ENCODE measurements around the gene IPO7.

The IPO7 gene

DNA sequence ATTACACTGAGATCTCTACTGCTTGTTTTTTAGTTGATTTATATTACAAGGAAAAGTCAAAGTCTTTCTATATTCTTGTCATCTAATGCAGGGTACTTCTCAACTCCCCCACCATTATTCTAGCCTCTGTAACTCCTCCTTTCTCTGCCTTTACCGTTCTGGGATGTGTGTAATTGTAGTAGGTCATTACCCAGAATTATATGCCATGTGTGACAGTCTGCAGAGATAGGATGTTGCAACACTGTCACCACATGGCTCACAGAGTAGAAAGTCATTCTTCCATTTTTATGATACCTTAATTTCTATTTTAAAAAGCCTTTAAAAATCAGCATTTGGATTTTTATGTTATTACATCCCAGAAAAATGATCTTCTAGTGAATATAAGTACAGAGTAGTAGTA, 109.0 kb downstream of the IPO7 start:
- Histone ChIP-seq H4K20me1 (ENCODE audit: insufficient read depth) (no peaks in the 10 kb centered on the region), H3K4me2 (no peak overlapping the region), H3K4me1 (ENCODE audit: low read depth, poor library complexity, severe bottlenecking) (no peaks in the 10 kb centered on the region), H3K79me2 (ENCODE audit: insufficient read depth, low read depth) (no peaks in the 10 kb centered on the region), H3K27ac (no peak overlapping the region), H3K9ac (no peak overlapping the region), H3K27me3 (ENCODE audit: insufficient read depth, low read depth) (no peaks in the 10 kb centered on the region), H2AFZ (ENCODE audit: low read depth) (no peak overlapping the region), H3K4me3 (IDR thresholded peaks at IDR 0.05; ENCODE audit: insufficient read depth, low read depth, low read length) (no peak overlapping the region), H3K36me3 (ENCODE audit: insufficient read depth) (no peaks in the 10 kb centered on the region)
- no peak for TF ChIP-seq CTCF (conservative IDR thresholded peaks at IDR 0.05; ENCODE audit: low read depth, low read length)

- Histone ChIP-seq H3K79me2 (ENCODE audit: insufficient read depth, low read depth) (no peaks in the 10 kb centered on the region), H3K4me2 (no peak overlapping the region), H3K9ac (no peak overlapping the region), H3K4me1 (ENCODE audit: low read depth, poor library complexity, severe bottlenecking) (no peaks in the 10 kb centered on the region), H2AFZ (ENCODE audit: low read depth) (no peak overlapping the region), H3K27ac (no peak overlapping the region), H4K20me1 (ENCODE audit: insufficient read depth) (no peaks in the 10 kb centered on the region), H3K36me3 (ENCODE audit: insufficient read depth) (no peaks in the 10 kb centered on the region), H3K27me3 (ENCODE audit: insufficient read depth, low read depth) (no peaks in the 10 kb centered on the region), H3K4me3 (IDR thresholded peaks at IDR 0.05; ENCODE audit: insufficient read depth, low read depth, low read length) (no peak overlapping the region)
- no peak for TF ChIP-seq CTCF (conservative IDR thresholded peaks at IDR 0.05; ENCODE audit: low read depth, low read length)
These were observed 109.9 kb downstream of the IPO7 start for GRCh38 chr11:9494316-9494715.

DNA sequence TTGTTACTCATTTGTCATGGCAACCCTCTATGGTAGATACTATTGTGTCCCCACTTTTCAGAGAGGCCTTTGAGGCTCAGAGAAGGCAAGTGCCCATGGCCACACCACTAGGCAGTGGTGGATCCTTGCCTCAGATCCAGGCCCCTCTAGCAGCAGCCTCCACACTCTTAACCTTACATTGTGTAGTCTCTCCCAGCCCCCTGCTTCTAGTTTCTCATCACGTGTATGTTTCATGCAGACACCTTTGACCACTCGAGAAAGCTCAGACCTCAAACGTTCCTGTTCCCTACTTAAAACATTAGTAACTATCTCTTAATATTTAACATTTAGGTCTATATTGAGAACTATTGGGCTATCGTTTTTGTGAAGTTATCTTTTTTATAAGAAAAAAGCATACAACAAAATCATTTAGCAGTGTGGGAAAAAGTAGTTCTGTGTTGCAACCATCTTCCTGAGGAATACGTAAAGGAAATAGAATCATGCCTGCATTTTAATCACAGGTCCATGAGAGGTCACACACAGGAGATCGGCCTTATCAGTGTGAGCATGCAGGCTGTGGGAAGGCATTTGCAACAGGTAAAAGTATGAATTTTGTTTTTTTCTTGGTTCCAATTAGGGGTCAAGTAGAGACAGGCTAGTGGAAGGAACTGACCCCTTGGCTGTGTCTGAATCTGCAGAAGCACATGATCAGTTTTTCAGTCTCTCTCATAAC, 111.5 kb downstream of the IPO7 start:
- no peaks in the 10 kb centered on the region for H3K4me1 ChIP-seq (ENCODE audit: low read depth, poor library complexity, severe bottlenecking)
- no peaks in the 10 kb centered on the region for H4K20me1 ChIP-seq (ENCODE audit: insufficient read depth)
- no peaks in the 10 kb centered on the region for H3K79me2 ChIP-seq (ENCODE audit: insufficient read depth, low read depth)
- TF ChIP-seq CTCF (conservative IDR thresholded peaks at IDR 0.05; ENCODE audit: low read depth, low read length): no peak
- no peak overlapping the region for H3K4me3 ChIP-seq (IDR thresholded peaks at IDR 0.05; ENCODE audit: insufficient read depth, low read depth, low read length)
- no peaks in the 10 kb centered on the region for H3K27me3 ChIP-seq (ENCODE audit: insufficient read depth, low read depth)
- no peak overlapping the region for H2AFZ ChIP-seq (ENCODE audit: low read depth)
- no peak overlapping the region for H3K27ac ChIP-seq
- no peak overlapping the region for H3K9ac ChIP-seq
- no peaks in the 10 kb centered on the region for H3K36me3 ChIP-seq (ENCODE audit: insufficient read depth)
- H3K4me2 ChIP-seq: no peak overlapping the region

All from KMS-11 (cell line).